ENCODE data around the gene RUNX3.

Gene RUNX3

DNA sequence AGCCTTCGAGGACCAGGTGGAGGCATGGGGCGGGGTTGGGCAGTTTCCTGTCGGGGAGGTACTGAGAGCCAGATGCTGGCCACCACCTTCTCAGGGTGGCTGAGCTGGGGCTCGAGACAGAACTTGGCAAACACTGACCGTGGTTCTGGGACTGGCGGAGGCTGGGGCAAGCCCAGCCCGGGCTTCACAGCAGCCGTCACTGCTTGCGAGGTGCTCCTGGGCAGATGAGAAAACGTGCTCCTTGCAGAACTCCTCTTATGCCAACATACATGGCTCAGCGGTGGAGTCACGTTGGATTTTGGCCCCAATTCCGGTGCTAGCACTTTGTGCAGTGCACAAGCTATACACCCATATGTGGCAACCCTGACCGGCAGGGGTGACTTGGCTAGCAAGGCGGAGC lies 69.2 kb downstream of the RUNX3 start:
- no peak for DNase-seq

DNA sequence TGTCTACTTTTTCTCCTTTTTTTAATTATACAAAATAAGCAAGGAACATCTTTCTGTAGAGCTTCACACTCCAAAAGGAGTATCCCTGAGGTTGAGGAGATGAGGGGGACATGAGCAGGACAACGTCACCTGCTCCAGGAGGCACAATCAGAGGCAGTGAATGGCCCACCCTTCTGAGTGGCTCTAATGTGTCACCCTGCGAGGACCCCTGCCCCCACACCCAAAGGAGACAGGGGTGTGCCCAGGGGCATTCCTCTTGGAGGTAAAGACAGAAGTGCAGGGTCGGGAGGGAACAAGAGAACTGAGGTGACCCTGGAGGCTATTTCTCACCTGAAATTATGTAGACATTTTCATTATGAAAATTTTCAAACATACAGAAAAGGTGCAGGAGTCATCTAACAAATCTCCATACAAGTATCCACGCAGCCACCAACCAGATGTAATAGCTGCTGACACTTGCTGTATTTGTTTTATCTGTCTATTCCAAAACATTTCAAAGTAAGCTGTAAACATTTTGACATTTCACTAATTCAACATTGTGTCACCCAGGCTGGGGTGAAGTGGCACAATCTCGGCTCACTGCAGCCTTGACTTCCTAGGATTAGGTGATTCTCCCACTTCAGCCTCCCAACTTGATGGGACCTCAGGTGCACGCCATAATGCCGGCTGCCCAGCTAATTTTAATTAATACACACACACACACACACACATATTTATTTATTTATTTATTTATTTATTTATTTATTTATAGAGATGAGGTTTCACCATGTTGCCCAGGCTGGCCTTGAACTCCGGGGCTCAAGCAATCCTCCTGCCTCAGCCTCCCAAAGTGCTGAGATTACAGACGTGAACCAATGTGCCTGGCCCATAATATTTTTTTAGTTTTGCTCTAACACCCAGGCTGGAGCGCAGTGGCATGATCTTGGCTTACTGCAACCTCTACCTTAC lies 70.7 kb downstream of the RUNX3 start:
- DNase-seq = no peak

DNA sequence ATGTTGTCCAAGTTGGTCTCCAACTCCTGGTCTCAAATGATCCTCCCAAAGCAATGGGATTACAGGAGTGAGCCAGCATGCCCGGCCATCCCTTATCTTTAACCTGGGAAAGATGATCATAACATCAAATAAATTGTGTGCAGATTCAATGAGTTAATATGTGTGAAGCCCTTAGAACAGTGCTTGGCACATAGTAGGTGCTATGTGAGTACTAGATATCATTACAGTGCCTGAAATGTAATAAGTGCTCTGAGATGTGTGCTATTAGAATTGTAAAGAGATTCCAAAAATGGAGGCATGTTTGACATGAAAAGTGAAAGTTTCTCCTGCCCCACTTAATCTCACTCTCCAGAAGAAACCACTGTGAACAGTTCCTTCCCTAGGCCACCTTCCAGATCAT lies 71.8 kb downstream of the RUNX3 start:
- no peak for DNase-seq

DNA sequence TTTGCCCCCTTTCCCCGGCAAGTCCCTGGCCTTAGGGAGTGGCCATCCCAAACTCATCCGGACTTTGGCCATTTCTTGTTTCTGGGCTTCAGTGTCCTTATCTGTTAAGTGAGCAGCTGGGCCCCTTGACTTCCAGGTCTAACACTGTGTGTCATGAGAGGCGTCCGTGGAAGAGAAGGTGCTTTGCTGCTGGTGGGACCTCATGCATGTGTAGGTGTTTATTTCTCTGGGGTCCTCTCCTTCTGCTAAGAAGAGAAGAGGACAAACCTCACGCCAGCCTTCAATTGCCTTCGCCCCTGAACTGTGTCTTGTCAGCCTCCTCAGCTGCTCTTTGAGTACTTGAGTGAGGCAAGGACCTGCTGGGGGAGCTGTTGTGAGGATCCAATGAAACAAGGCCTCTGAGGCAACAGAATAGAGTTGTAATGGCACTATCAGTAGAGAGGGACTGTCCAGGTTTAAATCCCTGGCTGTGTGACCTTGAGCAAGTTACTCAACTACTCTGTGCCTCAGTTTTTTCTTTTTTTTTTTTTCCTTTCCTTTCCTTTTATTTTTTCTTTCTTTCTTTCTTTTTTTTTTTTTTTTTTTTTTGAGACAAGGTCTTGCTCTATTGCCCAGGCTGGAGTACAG lies 72.5 kb downstream of the RUNX3 start:
- no peak for DNase-seq

DNA sequence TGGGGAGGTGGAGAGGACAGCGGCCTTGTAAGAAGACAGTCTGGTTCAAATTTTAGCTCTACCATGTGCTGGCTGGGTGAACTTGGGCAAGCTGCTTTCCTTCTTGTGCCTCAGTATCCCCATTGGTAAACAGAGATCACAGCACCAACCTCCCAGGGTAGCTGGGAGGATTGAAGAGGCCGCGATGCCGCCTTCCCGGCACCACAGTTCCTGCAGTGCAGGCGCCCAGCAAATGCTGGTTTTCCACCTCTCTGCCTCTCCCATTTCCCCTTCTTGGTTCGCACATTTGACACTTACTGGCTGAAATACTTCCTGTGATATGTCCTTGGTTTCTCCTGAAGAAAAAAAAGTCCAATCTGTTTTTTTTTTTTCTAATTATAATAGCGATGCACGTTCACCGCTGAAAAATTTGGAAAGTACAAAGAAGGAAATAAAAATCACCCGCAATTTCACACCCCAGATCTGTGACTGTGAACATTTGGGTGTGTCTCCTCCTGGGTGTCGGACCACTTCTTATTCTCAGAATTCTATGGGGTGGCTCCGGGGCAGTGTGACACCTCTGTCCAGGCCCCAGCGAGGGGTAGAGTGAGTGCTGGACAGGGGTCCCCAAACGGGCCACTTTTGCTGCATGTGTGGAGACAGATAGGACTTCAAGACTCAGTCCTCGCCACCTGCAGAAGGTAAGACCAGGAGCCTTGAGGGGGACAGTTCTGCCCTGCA lies 73.1 kb downstream of the RUNX3 start:
- DNase-seq = peak in 1 of 2 donors; percentile 43

DNA sequence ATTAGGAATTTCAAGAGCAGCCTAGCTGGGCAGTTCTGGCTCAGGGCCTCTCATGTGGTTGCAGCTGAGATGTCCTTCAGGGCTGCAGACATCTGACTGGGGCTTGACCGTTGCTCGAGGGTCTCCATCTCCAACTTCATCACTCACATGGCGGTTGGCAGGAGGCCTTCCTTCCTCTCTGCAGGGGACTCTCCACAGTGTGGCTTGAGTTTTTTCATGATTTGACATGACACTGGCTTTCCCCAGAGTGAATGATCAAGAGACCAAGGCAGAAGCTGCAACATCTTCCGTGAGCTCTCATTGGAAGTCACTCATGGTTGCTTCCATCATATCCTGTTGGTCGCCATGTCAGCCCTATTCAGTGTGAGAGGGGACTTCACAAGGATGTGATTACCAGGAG lies 74.6 kb downstream of the RUNX3 start:
- DNase-seq = no peak

DNA sequence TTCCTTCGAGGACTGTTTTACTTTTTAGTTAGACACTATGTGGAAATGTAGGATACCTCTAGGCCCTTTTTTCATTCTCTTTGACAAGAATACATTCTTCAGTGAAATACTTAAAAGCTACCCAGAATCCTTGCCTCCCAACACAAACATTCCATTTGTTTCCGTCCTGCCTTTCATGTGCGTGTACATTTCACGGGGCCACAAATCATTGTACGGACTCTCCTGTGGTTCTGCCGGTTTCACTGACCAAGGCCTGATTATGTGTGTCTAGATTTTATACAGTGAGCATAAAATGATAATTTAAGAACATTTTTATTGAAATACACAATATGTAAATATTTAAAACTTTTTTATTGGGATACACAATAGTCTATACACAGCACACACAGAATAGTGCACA lies 76.4 kb downstream of the RUNX3 start:
- no peak for DNase-seq

DNA sequence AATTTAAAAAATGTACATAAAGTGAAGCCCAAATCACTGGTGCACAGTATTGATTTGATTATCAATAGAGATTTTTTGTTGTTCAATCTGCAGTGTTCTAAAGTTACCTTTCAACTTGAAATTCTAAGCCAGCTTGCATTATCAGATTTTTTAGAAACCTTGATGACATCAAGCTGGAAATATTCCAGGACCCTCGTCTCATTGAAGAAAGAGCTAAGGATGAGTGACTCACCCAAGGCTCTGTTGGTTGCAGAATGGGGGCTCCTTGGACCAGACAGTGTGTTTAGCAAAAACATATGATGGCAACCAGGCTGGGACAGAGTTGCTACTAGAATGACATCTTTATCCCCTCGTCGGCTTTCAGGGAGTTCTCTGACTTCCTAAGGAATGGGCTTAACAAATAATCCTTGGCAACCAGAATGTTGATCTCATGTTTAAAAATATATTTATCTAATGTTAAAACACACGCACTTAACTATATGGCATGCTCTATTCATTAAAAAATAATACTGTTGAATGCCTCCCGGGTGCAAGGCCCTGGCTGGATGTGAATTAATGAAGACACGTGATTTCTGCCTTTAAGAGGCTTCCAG lies 79.7 kb downstream of the RUNX3 start:
- no peak for DNase-seq

DNA sequence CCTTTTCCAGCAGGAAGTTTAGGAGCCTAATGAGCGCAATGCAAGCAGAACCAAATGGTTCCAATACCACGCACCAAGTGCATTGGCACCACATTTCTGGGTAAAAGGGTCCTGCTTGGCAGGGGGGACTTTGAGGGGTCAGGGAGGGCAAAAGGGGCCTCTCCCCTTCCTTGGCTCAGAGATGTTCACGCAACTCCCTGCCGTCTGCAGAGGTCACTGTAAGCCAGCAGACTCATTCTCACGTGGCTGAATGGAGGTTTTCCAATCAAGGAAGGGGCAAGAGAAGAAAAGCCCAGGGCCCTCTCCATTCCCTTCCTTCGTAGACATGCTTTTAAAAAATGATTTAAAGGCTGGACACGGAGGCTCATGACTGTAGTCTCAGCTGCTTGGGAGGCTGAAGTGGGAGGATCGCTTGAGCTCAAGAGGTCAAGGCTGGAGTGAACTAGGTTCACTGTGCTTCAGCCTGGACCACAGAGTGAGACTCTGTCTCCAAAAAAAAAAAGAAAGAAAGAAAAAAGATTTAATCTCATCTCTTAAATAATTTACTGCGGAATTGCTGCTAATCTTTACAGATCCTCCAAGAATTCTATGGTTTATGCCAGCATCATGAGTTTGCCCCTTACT lies 80.3 kb downstream of the RUNX3 start:
- peak; percentile 18 to 41 for DNase-seq

All from CD4-positive, alpha-beta T cell treated with Interferon alpha-2 for 1 hour (primary cell).